ENCODE measurements around the gene RGS21.

DNA sequence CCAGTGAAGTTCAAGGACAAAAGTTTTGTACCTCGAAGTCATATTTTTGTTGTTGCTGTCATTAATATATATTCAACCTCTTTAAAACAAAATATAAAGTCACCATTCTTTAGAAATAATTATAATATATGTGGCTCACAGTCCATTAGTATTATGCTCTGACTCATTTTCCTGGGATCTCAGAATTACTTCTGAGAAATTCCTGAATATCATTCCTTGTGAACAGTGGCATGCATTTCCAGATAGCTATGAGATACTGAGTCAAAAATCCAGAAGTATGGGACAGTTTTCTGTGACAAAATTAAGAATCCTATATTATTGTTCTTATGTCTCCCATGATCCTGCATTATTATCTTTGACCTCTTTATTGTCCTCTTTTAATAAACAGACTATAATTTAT, 13.8 kb upstream of the RGS21 start:
- TF ChIP-seq EZH2 (IDR thresholded peaks at IDR 0.05; ENCODE audit: low read depth): no peak
- TF ChIP-seq, protein P1, sequence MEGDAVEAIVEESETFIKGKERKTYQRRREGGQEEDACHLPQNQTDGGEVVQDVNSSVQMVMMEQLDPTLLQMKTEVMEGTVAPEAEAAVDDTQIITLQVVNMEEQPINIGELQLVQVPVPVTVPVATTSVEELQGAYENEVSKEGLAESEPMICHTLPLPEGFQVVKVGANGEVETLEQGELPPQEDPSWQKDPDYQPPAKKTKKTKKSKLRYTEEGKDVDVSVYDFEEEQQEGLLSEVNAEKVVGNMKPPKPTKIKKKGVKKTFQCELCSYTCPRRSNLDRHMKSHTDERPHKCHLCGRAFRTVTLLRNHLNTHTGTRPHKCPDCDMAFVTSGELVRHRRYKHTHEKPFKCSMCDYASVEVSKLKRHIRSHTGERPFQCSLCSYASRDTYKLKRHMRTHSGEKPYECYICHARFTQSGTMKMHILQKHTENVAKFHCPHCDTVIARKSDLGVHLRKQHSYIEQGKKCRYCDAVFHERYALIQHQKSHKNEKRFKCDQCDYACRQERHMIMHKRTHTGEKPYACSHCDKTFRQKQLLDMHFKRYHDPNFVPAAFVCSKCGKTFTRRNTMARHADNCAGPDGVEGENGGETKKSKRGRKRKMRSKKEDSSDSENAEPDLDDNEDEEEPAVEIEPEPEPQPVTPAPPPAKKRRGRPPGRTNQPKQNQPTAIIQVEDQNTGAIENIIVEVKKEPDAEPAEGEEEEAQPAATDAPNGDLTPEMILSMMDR (conservative IDR thresholded peaks at IDR 0.05): no peak

Measured in PC-9 (cell line).